DOHH2 (cell line): ENCODE measurements around the gene SLC3A2.
"Not testable (repeated sequence)": the region's sequence is repeated elsewhere in the genome, so short reads cannot be mapped to it uniquely, and the experiment has no call there.

Experiments used
- EZH2phosphoT487 ChIP-seq: fragments of 200-600 bp; sonication (generic); IDR thresholded peaks from 2 replicates; pipeline ENCODE4 v1.6.1; 2017; ENCODE audit warnings: borderline replicate concordance, mild to moderate bottlenecking, antibody characterized with exemption, low read length, moderate library complexity, mixed read lengths
- TF ChIP-seq, protein P1 (sequence below): fragments of 200-600 bp; sonication (generic); IDR thresholded peaks from one replicate; pipeline ENCODE4 v1.5.1; 2014; ENCODE audit warnings: antibody characterized with exemption, mild to moderate bottlenecking, low read depth, low read length; ENCODE audit not compliant: poor library complexity, severe bottlenecking

GRCh38 chr11:62937528-62937927, 56.8 kb downstream of the SLC3A2 start:
- TF ChIP-seq, protein P1, sequence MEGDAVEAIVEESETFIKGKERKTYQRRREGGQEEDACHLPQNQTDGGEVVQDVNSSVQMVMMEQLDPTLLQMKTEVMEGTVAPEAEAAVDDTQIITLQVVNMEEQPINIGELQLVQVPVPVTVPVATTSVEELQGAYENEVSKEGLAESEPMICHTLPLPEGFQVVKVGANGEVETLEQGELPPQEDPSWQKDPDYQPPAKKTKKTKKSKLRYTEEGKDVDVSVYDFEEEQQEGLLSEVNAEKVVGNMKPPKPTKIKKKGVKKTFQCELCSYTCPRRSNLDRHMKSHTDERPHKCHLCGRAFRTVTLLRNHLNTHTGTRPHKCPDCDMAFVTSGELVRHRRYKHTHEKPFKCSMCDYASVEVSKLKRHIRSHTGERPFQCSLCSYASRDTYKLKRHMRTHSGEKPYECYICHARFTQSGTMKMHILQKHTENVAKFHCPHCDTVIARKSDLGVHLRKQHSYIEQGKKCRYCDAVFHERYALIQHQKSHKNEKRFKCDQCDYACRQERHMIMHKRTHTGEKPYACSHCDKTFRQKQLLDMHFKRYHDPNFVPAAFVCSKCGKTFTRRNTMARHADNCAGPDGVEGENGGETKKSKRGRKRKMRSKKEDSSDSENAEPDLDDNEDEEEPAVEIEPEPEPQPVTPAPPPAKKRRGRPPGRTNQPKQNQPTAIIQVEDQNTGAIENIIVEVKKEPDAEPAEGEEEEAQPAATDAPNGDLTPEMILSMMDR, result not testable (repeated sequence)
- not testable (repeated sequence) for TF ChIP-seq EZH2phosphoT487
